Measurements from ENCODE around the gene PTPN12. TPM values are rescaled to one million over a fixed set of nuclear protein-coding genes. Genes with fewer than 3 reads are reported as not detected.
A peak's percentile ranks its signal among the peaks of the same experiment; 100 is the strongest.

Gene PTPN12
- total RNA-seq, 1 experiment from 2014 or later = 104 TPM

DNA sequence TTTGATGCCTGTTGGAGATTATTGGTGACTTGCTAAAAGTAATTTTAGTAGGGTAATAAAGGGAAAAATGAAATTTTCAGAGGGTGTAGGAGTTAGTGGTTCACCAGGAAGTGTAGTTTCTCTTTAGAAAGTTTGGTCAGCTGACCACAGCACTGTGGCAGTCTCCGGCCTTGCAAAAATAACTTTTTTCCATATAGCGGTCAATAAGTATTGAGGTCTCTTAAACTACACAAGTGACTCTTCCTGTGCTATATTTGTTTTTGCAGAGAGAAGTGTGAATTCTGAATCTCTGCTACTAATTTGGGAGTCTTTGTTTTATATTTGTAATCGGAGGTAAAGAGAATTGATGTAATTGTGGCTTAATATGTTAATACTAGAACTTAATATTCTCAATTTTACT is 24.3 kb downstream of the PTPN12 start:
- BruUV-seq (replicated peaks) = no TSS peak

GRCh38 chr7:77563275-77563674 is 26.2 kb downstream of the PTPN12 start:
- Mint-ChIP-seq H3K4me1 (ENCODE audit: insufficient read depth, unreplicated experiment) (peaks cover 50% of the 10 kb centered on the region), H3K4me3 (ENCODE audit: unreplicated experiment) (no peak overlapping the region), H3K27ac (ENCODE audit: low read depth, unreplicated experiment) (peak overlapping the region; percentile 39), H3K27me3 (ENCODE audit: insufficient read depth, unreplicated experiment) (no peaks in the 10 kb centered on the region), H3K36me3 (ENCODE audit: insufficient read depth, unreplicated experiment) (peaks cover 5% of the 10 kb centered on the region), H3K9me3 (ENCODE audit: unreplicated experiment) (no peaks in the 10 kb centered on the region)
- ChIA-PET POLR2A (interaction anchor here (0.6 to 7.4 kb wide), 6 partner anchors 14 to 136 kb away, joined by 3 to 62 read pairs (median 4); partner anchors contain the start of gene PTPN12), CTCF (no interaction called here)
- intact Hi-C loops (cut with micrococcal nuclease) = no loop called here
- no peak for DNase-seq (ENCODE audit: unreplicated experiment)
- TF ChIP-seq CTCF (IDR thresholded peaks at IDR 0.05; ENCODE audit: unreplicated experiment) = no peak
- no TSS peak for BruUV-seq (replicated peaks)

More for the DNA sequence above, 24.3 kb downstream of the PTPN12 start:
- Mint-ChIP-seq H3K4me1 (ENCODE audit: insufficient read depth, unreplicated experiment) (peaks cover 40% of the 10 kb centered on the region), H3K4me3 (ENCODE audit: unreplicated experiment) (no peak overlapping the region), H3K9me3 (ENCODE audit: unreplicated experiment) (no peaks in the 10 kb centered on the region), H3K27ac (ENCODE audit: low read depth, unreplicated experiment) (peak overlapping the region; percentile 51), H3K27me3 (ENCODE audit: insufficient read depth, unreplicated experiment) (no peaks in the 10 kb centered on the region), H3K36me3 (ENCODE audit: insufficient read depth, unreplicated experiment) (peaks cover 11% of the 10 kb centered on the region)
- ChIA-PET POLR2A (interaction anchor here (1.1 to 1.4 kb wide), 2 partner anchors 16 to 22 kb away, joined by 5 to 6 read pairs; no protein-coding TSS in a partner anchor), CTCF (interaction anchor here (0.7 kb wide), 1 partner anchor 13 kb away, joined by 3 read pairs; no protein-coding TSS in a partner anchor)
- TF ChIP-seq CTCF (IDR thresholded peaks at IDR 0.05; ENCODE audit: unreplicated experiment) = no peak
- no peak for DNase-seq (ENCODE audit: unreplicated experiment)
- intact Hi-C loops (cut with micrococcal nuclease) = no loop called here

GRCh38 chr7:77565917-77566316 is 28.8 kb downstream of the PTPN12 start:
- no peaks in the 10 kb centered on the region for H3K27me3 Mint-ChIP-seq (ENCODE audit: insufficient read depth, unreplicated experiment)
- BruUV-seq (replicated peaks) = no TSS peak
- H3K27ac Mint-ChIP-seq (ENCODE audit: low read depth, unreplicated experiment) = peak overlapping the region; percentile 91
- peaks cover 40% of the 10 kb centered on the region for H3K4me1 Mint-ChIP-seq (ENCODE audit: insufficient read depth, unreplicated experiment)
- peak overlapping the region; percentile 39 for H3K4me3 Mint-ChIP-seq (ENCODE audit: unreplicated experiment)
- H3K36me3 Mint-ChIP-seq (ENCODE audit: insufficient read depth, unreplicated experiment) = peaks cover 17% of the 10 kb centered on the region
- POLR2A ChIA-PET = interaction anchor here (0.6 to 7.4 kb wide), 13 partner anchors 12 to 444 kb away, joined by 3 to 62 read pairs (median 3); partner anchors contain the start of gene CCDC146
- CTCF ChIA-PET = interaction anchor here (0.5 to 1.2 kb wide), 4 partner anchors 17 to 168 kb away, joined by 3 read pairs; no protein-coding TSS in a partner anchor
- DNase-seq (ENCODE audit: unreplicated experiment) = peak; percentile 64
- TF ChIP-seq CTCF (IDR thresholded peaks at IDR 0.05; ENCODE audit: unreplicated experiment) = no peak
- no peaks in the 10 kb centered on the region for H3K9me3 Mint-ChIP-seq (ENCODE audit: unreplicated experiment)
- intact Hi-C loops (cut with micrococcal nuclease) = no loop called here

GRCh38 chr7:77566421-77566820 is 29.3 kb downstream of the PTPN12 start:
- no TSS peak for BruUV-seq (replicated peaks)

More at GRCh38 chr7:77566421-77566820, 29.3 kb downstream of the PTPN12 start:
- no peak for TF ChIP-seq CTCF (IDR thresholded peaks at IDR 0.05; ENCODE audit: unreplicated experiment)
- ChIA-PET CTCF (interaction anchor here (0.7 kb wide), 1 partner anchor 18 kb away, joined by 3 read pairs; no protein-coding TSS in a partner anchor), POLR2A (interaction anchor here (0.8 to 7.4 kb wide), 7 partner anchors 8 to 134 kb away, joined by 3 to 62 read pairs (median 6); partner anchors contain the start of gene PTPN12)
- no peak for DNase-seq (ENCODE audit: unreplicated experiment)
- Mint-ChIP-seq H3K27ac (ENCODE audit: low read depth, unreplicated experiment) (peak overlapping the region; percentile 91), H3K4me3 (ENCODE audit: unreplicated experiment) (peak overlapping the region; percentile 39), H3K27me3 (ENCODE audit: insufficient read depth, unreplicated experiment) (no peaks in the 10 kb centered on the region), H3K36me3 (ENCODE audit: insufficient read depth, unreplicated experiment) (peaks cover 19% of the 10 kb centered on the region), H3K4me1 (ENCODE audit: insufficient read depth, unreplicated experiment) (peaks cover 40% of the 10 kb centered on the region), H3K9me3 (ENCODE audit: unreplicated experiment) (no peaks in the 10 kb centered on the region)
- intact Hi-C loops (cut with micrococcal nuclease) = no loop called here
